HCT116 (cell line): ENCODE measurements around the gene STT3B. TPM values are rescaled to one million over a fixed set of nuclear protein-coding genes. Genes with fewer than 3 reads are reported as not detected.

Source experiments
- ATAC-seq: fragments of 200-7000 bp; cut with Tn5 transposase; 2 replicates; pipeline ENCODE4 v1.9.1; 2020; ENCODE audit warnings: mild to moderate bottlenecking, moderate library complexity
- BruUV-seq: library from RNA; stranded (reverse); fragments of 400-500 nt; replicated peaks from 2 replicates; lab custom pipeline; 2021; lab: Mats Ljungman, UMichigan
- CTCF ChIA-PET: fragments of 300-600 bp; sonication (Branson Sonifier 250); formaldehyde crosslinking; loops from one replicate; lab custom pipeline; 2021; ENCODE audit warnings: antibody characterized with exemption; lab: Charles Lee
- POLR2A ChIA-PET: fragments of 300-600, 350-600 bp; sonication (Branson Sonifier 250); formaldehyde crosslinking; loops from one replicate; lab custom pipeline; 2021; ENCODE audit warnings: antibody characterized with exemption; lab: Charles Lee
- RAD21 ChIA-PET, 2 experiments: fragments of 300-600 bp; sonication (Branson Sonifier 250); formaldehyde crosslinking; loops; one replicate each; lab custom pipeline; 2023; ENCODE audit warnings: low total read pairs in 2 of 2; ENCODE audit not compliant: uncharacterized antibody in 2 of 2, unreplicated experiment in 2 of 2, low non-redundant PET in 1 of 2; lab: Charles Lee
- DNase-seq: peaks from one replicate; pipeline ENCODE4 v3.0.0-alpha.2; 2010; ENCODE audit warnings: low read depth, low spot score
- H2AFZ ChIP-seq: fragments of 200-600 bp; shearing (Covaris generic), sonication (generic); 2 replicates; pipeline ENCODE4 v1.6.1; 2017; ENCODE audit warnings: low read depth, mixed run types, mixed read lengths, antibody characterized with exemption, low read length; ENCODE audit not compliant: poor library complexity, severe bottlenecking
- H3K27ac ChIP-seq: 2 replicates; pipeline ENCODE4 v1.5.1; 2012; ENCODE audit warnings: low read depth, low read length
- H3K27me3 ChIP-seq: fragments of 200-600 bp; sonication (generic); 2 replicates; pipeline ENCODE4 v1.6.1; 2016; ENCODE audit warnings: mixed run types, low read length, mixed read lengths; ENCODE audit not compliant: insufficient read depth
- H3K36me3 ChIP-seq, 2 experiments: fragments of 200-500 bp in 1 of 2; fragments of 200-600 bp in 1 of 2; sonication (Bioruptor generic) in 1 of 2; sonication (generic) in 1 of 2; 2 replicates each; pipeline versions ENCODE4 v1.5.1 to v1.6.1; 2014 to 2016; ENCODE audit warnings: low read length in 2 of 2, inconsistent platforms in 1 of 2, mixed read lengths in 1 of 2, mixed run types in 1 of 2; ENCODE audit not compliant: insufficient read depth in 2 of 2, control insufficient read depth in 1 of 2
- H3K4me1 ChIP-seq, 2 experiments: fragments of 200-600 bp in 1 of 2; sonication (generic) in 1 of 2; 2 replicates each; pipeline versions ENCODE4 v1.5.1 to v1.6.1; 2012 to 2017; ENCODE audit warnings: low read length in 2 of 2, inconsistent platforms in 1 of 2, mild to moderate bottlenecking in 1 of 2, mixed read lengths in 1 of 2, mixed run types in 1 of 2, moderate library complexity in 1 of 2; ENCODE audit not compliant: insufficient read depth in 2 of 2, control insufficient read depth in 1 of 2
- H3K4me2 ChIP-seq: fragments of 200-600 bp; sonication (generic); 2 replicates; pipeline ENCODE4 v1.6.1; 2017; ENCODE audit warnings: mixed run types, low read length, mixed read lengths
- H3K4me3 ChIP-seq, 2 experiments: fragments of 200-600 bp in 1 of 2; sonication (generic) in 1 of 2; replicated peaks in 1 of 2; 2 replicates each; pipeline ENCODE4 v1.5.1; 2011 to 2016; ENCODE audit warnings: low read length in 2 of 2, control low read depth in 1 of 2, low read depth in 1 of 2, mild to moderate bottlenecking in 1 of 2, mixed read lengths in 1 of 2, mixed run types in 1 of 2
- H3K79me2 ChIP-seq: fragments of 200-600 bp; sonication (generic); 2 replicates; pipeline ENCODE4 v1.6.1; 2017; ENCODE audit warnings: mild to moderate bottlenecking, mixed run types, low read length, moderate library complexity, mixed read lengths; ENCODE audit not compliant: insufficient read depth
- H3K9ac ChIP-seq: fragments of 200-600 bp; sonication (generic); 2 replicates; pipeline ENCODE4 v1.6.1; 2016; ENCODE audit warnings: low read length, mixed read lengths
- H3K9me2 ChIP-seq: fragments of 200-600 bp; sonication (generic), shearing (Covaris generic); 2 replicates; pipeline ENCODE4 v1.6.1; 2017; ENCODE audit warnings: mixed run types, mild to moderate bottlenecking, moderate library complexity; ENCODE audit not compliant: insufficient read depth
- H3K9me3 ChIP-seq, 2 experiments: fragments of 200-500 bp in 1 of 2; fragments of 200-600 bp in 1 of 2; sonication (Bioruptor generic) in 1 of 2; sonication (generic) in 1 of 2; 2 replicates each; pipeline ENCODE4 v1.6.1; 2014 to 2017; ENCODE audit warnings: low read length in 2 of 2, mixed read lengths in 2 of 2, inconsistent platforms in 1 of 2, low read depth in 1 of 2, mild to moderate bottlenecking in 1 of 2, mixed run types in 1 of 2, moderate library complexity in 1 of 2; ENCODE audit not compliant: control insufficient read depth in 1 of 2, insufficient read depth in 1 of 2
- H4K20me1 ChIP-seq: fragments of 200-600 bp; sonication (generic), shearing (Covaris generic); 2 replicates; pipeline ENCODE4 v1.6.1; 2017; ENCODE audit warnings: mixed run types, mild to moderate bottlenecking, moderate library complexity; ENCODE audit not compliant: insufficient read depth
- CBX3 ChIP-seq: IDR thresholded peaks from 2 replicates; pipeline ENCODE4 v1.6.1; 2012; ENCODE audit warnings: low read depth
- EGR1 ChIP-seq: IDR thresholded peaks from 2 replicates; pipeline ENCODE4 v1.6.1; 2012; ENCODE audit warnings: low read depth
- ELF1 ChIP-seq: IDR thresholded peaks from 2 replicates; pipeline ENCODE4 v1.6.1; 2012; ENCODE audit warnings: low read depth, borderline replicate concordance
- EZH2phosphoT487 ChIP-seq: fragments of 200-600 bp; IDR thresholded peaks from 2 replicates; pipeline ENCODE4 v1.6.1; 2018; ENCODE audit warnings: antibody characterized with exemption, borderline replicate concordance
- FOSL1 ChIP-seq: IDR thresholded peaks from 2 replicates; pipeline ENCODE4 v1.6.1; 2012; ENCODE audit warnings: low read depth
- JUND ChIP-seq: IDR thresholded peaks from 2 replicates; pipeline ENCODE4 v1.6.1; 2012
- POLR2A ChIP-seq: IDR thresholded peaks from 2 replicates; pipeline ENCODE4 v1.7.0; 2011; ENCODE audit warnings: borderline replicate concordance; ENCODE audit not compliant: insufficient read depth, insufficient read length; ENCODE audit errors: extremely low read depth
- POLR2AphosphoS5 ChIP-seq: IDR thresholded peaks from 2 replicates; pipeline ENCODE4 v1.6.1; 2011; ENCODE audit warnings: mild to moderate bottlenecking, low read depth, low read length, moderate library complexity
- RAD21 ChIP-seq: IDR thresholded peaks from 2 replicates; pipeline ENCODE4 v1.6.1; 2012; ENCODE audit warnings: low read depth, mild to moderate bottlenecking
- SP1 ChIP-seq: IDR thresholded peaks from 2 replicates; pipeline ENCODE4 v1.6.1; 2012; ENCODE audit warnings: low read depth
- SRF ChIP-seq: IDR thresholded peaks from 2 replicates; pipeline ENCODE4 v1.6.1; 2012; ENCODE audit warnings: low read depth
- TCF7L2 ChIP-seq: IDR thresholded peaks from 2 replicates; pipeline ENCODE4 v1.7.0; 2011; ENCODE audit warnings: borderline replicate concordance, inconsistent platforms; ENCODE audit not compliant: insufficient read depth, insufficient read length; ENCODE audit errors: extremely low read depth
- ZFX ChIP-seq: fragments of 450-650 bp; IDR thresholded peaks from 2 replicates; pipeline ENCODE4 v1.6.1; 2017
- intact Hi-C: fragments of 100-400 bp; cut with micrococcal nuclease; formaldehyde crosslinking; loops from 2 replicates; pipeline ENCODE4 v1.10.0; 2022
- total RNA-seq: library from RNA; stranded (reverse); gene quantifications from one replicate; pipeline ENCODE4 v1.2.1, GENCODE V29; 2021; ENCODE audit not compliant: unreplicated experiment
- TF ChIP-seq, protein P1 (sequence below): IDR thresholded peaks from 2 replicates; pipeline ENCODE4 v1.6.1; 2012
- TF ChIP-seq, protein P2 (sequence below), 3 experiments: fragments of 200-600 bp in 1 of 3; sonication (generic) in 1 of 3; IDR thresholded peaks in 2 of 3; conservative IDR thresholded peaks in 1 of 3; 2 replicates each; pipeline ENCODE4 v1.5.1; 2012 to 2017; ENCODE audit warnings: low read depth in 2 of 3, low read length in 2 of 3, antibody characterized with exemption in 1 of 3, borderline replicate concordance in 1 of 3, control low read depth in 1 of 3, mild to moderate bottlenecking in 1 of 3, mixed read lengths in 1 of 3, mixed run types in 1 of 3, moderate library complexity in 1 of 3; ENCODE audit not compliant: insufficient read depth in 1 of 3
- TF ChIP-seq, protein P3 (sequence below): IDR thresholded peaks from 2 replicates; pipeline ENCODE4 v1.6.1; 2011; ENCODE audit warnings: mild to moderate bottlenecking, low read length, moderate library complexity; ENCODE audit not compliant: insufficient replicate concordance; ENCODE audit errors: extremely low read depth

Gene STT3B
- total RNA-seq, 1 experiment from 2014 or later, result 131 TPM

DNA sequence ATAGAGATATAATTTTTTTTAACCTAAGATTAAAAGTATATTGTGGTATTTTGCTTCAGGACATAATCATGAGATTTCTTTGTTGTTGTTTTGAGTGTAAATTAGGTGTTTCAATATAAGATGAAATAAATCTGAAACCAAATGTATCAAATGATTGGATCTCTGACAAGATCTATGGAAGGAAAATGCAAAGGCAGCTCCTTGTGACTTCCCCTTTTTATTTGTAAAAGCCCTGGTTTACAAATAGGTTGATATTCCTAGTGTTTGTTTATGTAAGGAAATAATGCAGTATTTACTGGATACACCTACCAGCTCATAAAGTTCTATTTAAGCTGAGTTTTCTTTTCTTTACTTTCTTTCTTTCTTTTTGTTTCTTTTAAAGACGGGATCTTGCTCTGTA lies 35.9 kb downstream of the STT3B start:
- Histone ChIP-seq H4K20me1 (peaks cover 63% of the 10 kb centered on the region), H3K4me2 (no peak overlapping the region), H3K27me3 (no peaks in the 10 kb centered on the region), H3K9me2 (no peaks in the 10 kb centered on the region), H3K4me1 (no peaks in the 10 kb centered on the region), H3K9me3 (no peaks in the 10 kb centered on the region), H3K79me2 (peaks cover 98% of the 10 kb centered on the region), H3K9ac (no peak overlapping the region), H3K36me3 (no peaks in the 10 kb centered on the region), H3K4me3 (no peak overlapping the region), H3K27ac (no peak overlapping the region), H2AFZ (no peak overlapping the region)
- intact Hi-C loops, result no loop called here
- ATAC-seq (no peak), DNase-seq (no peak)
- ChIA-PET RAD21 (no interaction called here), POLR2A (no interaction called here), CTCF (no interaction called here)
- BruUV-seq, result no TSS peak
- TF ChIP-seq CBX3, result no peak
- TF ChIP-seq ELF1, result no peak
- no peak for TF ChIP-seq EZH2phosphoT487
- no peak for TF ChIP-seq POLR2AphosphoS5
- TF ChIP-seq EGR1, result no peak
- no peak for TF ChIP-seq SRF
- TF ChIP-seq, protein P1, sequence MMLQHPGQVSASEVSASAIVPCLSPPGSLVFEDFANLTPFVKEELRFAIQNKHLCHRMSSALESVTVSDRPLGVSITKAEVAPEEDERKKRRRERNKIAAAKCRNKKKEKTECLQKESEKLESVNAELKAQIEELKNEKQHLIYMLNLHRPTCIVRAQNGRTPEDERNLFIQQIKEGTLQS, result no peak
- TF ChIP-seq ZFX, result no peak
- no peak for TF ChIP-seq POLR2A

DNA sequence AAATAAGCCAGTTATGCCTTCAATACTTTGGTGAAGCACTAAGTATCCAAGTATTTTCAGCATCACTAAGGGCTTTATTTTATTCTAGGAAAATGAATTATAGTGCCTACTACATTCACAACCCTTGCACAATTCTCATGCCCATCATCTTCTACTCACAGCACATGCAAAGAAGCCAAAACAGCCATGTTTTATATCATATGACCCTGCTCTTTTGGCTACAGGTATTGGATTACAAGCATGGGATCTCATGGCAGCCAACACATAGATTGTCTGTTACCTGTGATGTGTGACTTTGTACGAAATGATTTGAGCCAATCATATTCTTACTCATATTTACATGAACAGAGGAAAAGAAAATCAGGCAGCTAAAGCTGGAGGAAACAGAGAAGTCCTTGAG lies 38.6 kb downstream of the STT3B start:
- ChIA-PET POLR2A (no interaction called here), CTCF (no interaction called here)
- TF ChIP-seq TCF7L2, result no peak
- TF ChIP-seq POLR2A, result no peak
- TF ChIP-seq, protein P2, sequence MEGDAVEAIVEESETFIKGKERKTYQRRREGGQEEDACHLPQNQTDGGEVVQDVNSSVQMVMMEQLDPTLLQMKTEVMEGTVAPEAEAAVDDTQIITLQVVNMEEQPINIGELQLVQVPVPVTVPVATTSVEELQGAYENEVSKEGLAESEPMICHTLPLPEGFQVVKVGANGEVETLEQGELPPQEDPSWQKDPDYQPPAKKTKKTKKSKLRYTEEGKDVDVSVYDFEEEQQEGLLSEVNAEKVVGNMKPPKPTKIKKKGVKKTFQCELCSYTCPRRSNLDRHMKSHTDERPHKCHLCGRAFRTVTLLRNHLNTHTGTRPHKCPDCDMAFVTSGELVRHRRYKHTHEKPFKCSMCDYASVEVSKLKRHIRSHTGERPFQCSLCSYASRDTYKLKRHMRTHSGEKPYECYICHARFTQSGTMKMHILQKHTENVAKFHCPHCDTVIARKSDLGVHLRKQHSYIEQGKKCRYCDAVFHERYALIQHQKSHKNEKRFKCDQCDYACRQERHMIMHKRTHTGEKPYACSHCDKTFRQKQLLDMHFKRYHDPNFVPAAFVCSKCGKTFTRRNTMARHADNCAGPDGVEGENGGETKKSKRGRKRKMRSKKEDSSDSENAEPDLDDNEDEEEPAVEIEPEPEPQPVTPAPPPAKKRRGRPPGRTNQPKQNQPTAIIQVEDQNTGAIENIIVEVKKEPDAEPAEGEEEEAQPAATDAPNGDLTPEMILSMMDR (IDR thresholded peaks at IDR 0.05 in 2 of 3, conservative IDR thresholded peaks at IDR 0.05 in 1 of 3; ENCODE audit: borderline replicate concordance in 1 of 3, insufficient read depth in 1 of 3, low read depth in 2 of 3, low read length in 2 of 3), result no peak
- no peak for TF ChIP-seq JUND
- no peak for TF ChIP-seq SP1
- TF ChIP-seq FOSL1, result no peak
- TF ChIP-seq RAD21, result no peak
- TF ChIP-seq, protein P3, sequence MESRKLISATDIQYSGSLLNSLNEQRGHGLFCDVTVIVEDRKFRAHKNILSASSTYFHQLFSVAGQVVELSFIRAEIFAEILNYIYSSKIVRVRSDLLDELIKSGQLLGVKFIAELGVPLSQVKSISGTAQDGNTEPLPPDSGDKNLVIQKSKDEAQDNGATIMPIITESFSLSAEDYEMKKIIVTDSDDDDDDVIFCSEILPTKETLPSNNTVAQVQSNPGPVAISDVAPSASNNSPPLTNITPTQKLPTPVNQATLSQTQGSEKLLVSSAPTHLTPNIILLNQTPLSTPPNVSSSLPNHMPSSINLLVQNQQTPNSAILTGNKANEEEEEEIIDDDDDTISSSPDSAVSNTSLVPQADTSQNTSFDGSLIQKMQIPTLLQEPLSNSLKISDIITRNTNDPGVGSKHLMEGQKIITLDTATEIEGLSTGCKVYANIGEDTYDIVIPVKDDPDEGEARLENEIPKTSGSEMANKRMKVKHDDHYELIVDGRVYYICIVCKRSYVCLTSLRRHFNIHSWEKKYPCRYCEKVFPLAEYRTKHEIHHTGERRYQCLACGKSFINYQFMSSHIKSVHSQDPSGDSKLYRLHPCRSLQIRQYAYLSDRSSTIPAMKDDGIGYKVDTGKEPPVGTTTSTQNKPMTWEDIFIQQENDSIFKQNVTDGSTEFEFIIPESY, result no peak

More for the DNA sequence above, 38.6 kb downstream of the STT3B start:
- BruUV-seq, result no TSS peak
- no peak overlapping the region for H2AFZ ChIP-seq
- intact Hi-C loops, result no loop called here
- H3K9ac ChIP-seq, result no peak overlapping the region
- ATAC-seq (no peak), DNase-seq (no peak)
- H3K79me2 ChIP-seq, result peaks cover 98% of the 10 kb centered on the region
- H3K4me2 ChIP-seq, result no peak overlapping the region
- H3K36me3 ChIP-seq, result no peaks in the 10 kb centered on the region
- no peaks in the 10 kb centered on the region for H3K9me3 ChIP-seq
- RAD21 ChIA-PET, result no interaction called here
- H3K9me2 ChIP-seq, result no peaks in the 10 kb centered on the region
- no peak overlapping the region for H3K27ac ChIP-seq
- no peaks in the 10 kb centered on the region for H3K4me1 ChIP-seq
- H3K27me3 ChIP-seq, result no peaks in the 10 kb centered on the region
- peaks cover 54% of the 10 kb centered on the region for H4K20me1 ChIP-seq
- no peak overlapping the region for H3K4me3 ChIP-seq
